ENCODE results near the gene PABPN1. TPM values are rescaled to one million over a fixed set of nuclear protein-coding genes. Genes with fewer than 3 reads are reported as not detected.

The PABPN1 gene
- total and polyA plus RNA-seq, 2 experiments from 2014 or later, result 57.8 to 60.3 TPM

GRCh38 chr14:23326491-23327332 lies 5.5 kb downstream of the PABPN1 start:
- peaks cover 31% of the 10 kb centered on the region for H3K79me2 ChIP-seq (ENCODE audit: insufficient read depth)
- H2AFZ ChIP-seq, result no peak overlapping the region
- H3K36me3 ChIP-seq (ENCODE audit: low read depth), result peaks cover 28% of the 10 kb centered on the region
- peaks cover 8% of the 10 kb centered on the region for H3K4me1 ChIP-seq (ENCODE audit: insufficient read depth)
- no peak overlapping the region for H3K4me3 ChIP-seq
- peaks cover 40% of the 10 kb centered on the region for H3F3A ChIP-seq (ENCODE audit: insufficient read depth)
- no peaks in the 10 kb centered on the region for H4K20me1 ChIP-seq (ENCODE audit: insufficient read depth)
- H3K9me3 ChIP-seq (ENCODE audit: low read depth), result no peaks in the 10 kb centered on the region
- H3K9ac ChIP-seq, result no peak overlapping the region
- H3K27ac ChIP-seq, result no peak overlapping the region
- 54 to 55% methylated on average over 13 of the region's 13 CpGs for WGBS, 2 experiments (ENCODE audit: low coverage in 1 of 2, low lambda C conversion rate in 2 of 2, missing lambda C conversion rate in 2 of 2)
- in situ Hi-C loops (cut with MboI), result no loop called here
- TF ChIP-seq EZH2 (IDR thresholded peaks at IDR 0.05; ENCODE audit: insufficient read depth, poor library complexity, severe bottlenecking) (no peak), EZH2phosphoT487 (IDR thresholded peaks at IDR 0.05; ENCODE audit: insufficient read depth, low read depth) (no peak)
- DNase-seq, result no peak
- no peak overlapping the region for H3K4me2 ChIP-seq (ENCODE audit: unreplicated experiment)
- no peaks in the 10 kb centered on the region for H3K9me2 ChIP-seq (ENCODE audit: insufficient read depth)
- H3K27me3 ChIP-seq (replicated peaks; ENCODE audit: insufficient read depth), result no peaks in the 10 kb centered on the region; the same call in 1 of the 2 replicates

GRCh38 chr14:23327947-23328744 lies 6.9 kb downstream of the PABPN1 start:
- Histone ChIP-seq H3K4me2 (ENCODE audit: unreplicated experiment) (no peak overlapping the region), H4K20me1 (ENCODE audit: insufficient read depth) (no peaks in the 10 kb centered on the region), H3F3A (ENCODE audit: insufficient read depth) (peaks cover 29% of the 10 kb centered on the region), H3K27ac (no peak overlapping the region), H3K9ac (no peak overlapping the region), H3K79me2 (ENCODE audit: insufficient read depth) (peaks cover 18% of the 10 kb centered on the region), H3K9me3 (ENCODE audit: low read depth) (no peaks in the 10 kb centered on the region), H3K4me1 (ENCODE audit: insufficient read depth) (peaks cover 5% of the 10 kb centered on the region), H2AFZ (no peak overlapping the region), H3K36me3 (ENCODE audit: low read depth) (peaks cover 26% of the 10 kb centered on the region), H3K9me2 (ENCODE audit: insufficient read depth) (no peaks in the 10 kb centered on the region), H3K27me3 (replicated peaks; ENCODE audit: insufficient read depth) (no peaks in the 10 kb centered on the region; the same call in 1 of the 2 replicates), H3K4me3 (no peak overlapping the region)
- 20 to 24% methylated on average over 4 of the region's 4 CpGs for WGBS, 2 experiments (ENCODE audit: low coverage in 1 of 2, low lambda C conversion rate in 2 of 2, missing lambda C conversion rate in 2 of 2)
- DNase-seq, result peak; percentile 78
- in situ Hi-C loops (cut with MboI), result no loop called here
- TF ChIP-seq EZH2 (IDR thresholded peaks at IDR 0.05; ENCODE audit: insufficient read depth, poor library complexity, severe bottlenecking) (no peak), EZH2phosphoT487 (IDR thresholded peaks at IDR 0.05; ENCODE audit: insufficient read depth, low read depth) (no peak)

- DNase-seq, result no peak
- no peaks in the 10 kb centered on the region for H3K79me2 ChIP-seq (ENCODE audit: insufficient read depth)
Observed at GRCh38 chr14:23335623-23336022, 14.4 kb downstream of the PABPN1 start.

GRCh38 chr14:23339506-23340268 lies 18.4 kb downstream of the PABPN1 start:
- Histone ChIP-seq H3K27me3 (replicated peaks; ENCODE audit: insufficient read depth) (0 out of 2 replicates have a peak, but pooled peaks cover 3% of the 10 kb centered on the region), H3K9ac (no peak overlapping the region), H3K9me3 (ENCODE audit: low read depth) (no peaks in the 10 kb centered on the region), H3K9me2 (ENCODE audit: insufficient read depth) (no peaks in the 10 kb centered on the region), H4K20me1 (ENCODE audit: insufficient read depth) (no peaks in the 10 kb centered on the region), H3F3A (ENCODE audit: insufficient read depth) (no peaks in the 10 kb centered on the region), H3K79me2 (ENCODE audit: insufficient read depth) (no peaks in the 10 kb centered on the region), H3K36me3 (ENCODE audit: low read depth) (no peaks in the 10 kb centered on the region), H2AFZ (no peak overlapping the region), H3K4me3 (no peak overlapping the region), H3K4me1 (ENCODE audit: insufficient read depth) (no peaks in the 10 kb centered on the region), H3K27ac (no peak overlapping the region), H3K4me2 (ENCODE audit: unreplicated experiment) (no peak overlapping the region)
- 48 to 67% methylated on average over 1 of the region's 1 CpG for WGBS, 2 experiments (ENCODE audit: low coverage in 1 of 2, low lambda C conversion rate in 2 of 2, missing lambda C conversion rate in 2 of 2)
- in situ Hi-C loops (cut with MboI), result no loop called here
- DNase-seq, result no peak
- TF ChIP-seq EZH2 (IDR thresholded peaks at IDR 0.05; ENCODE audit: insufficient read depth, poor library complexity, severe bottlenecking), result no peak
- TF ChIP-seq EZH2phosphoT487 (IDR thresholded peaks at IDR 0.05; ENCODE audit: insufficient read depth, low read depth), result no peak

More at GRCh38 chr14:23335623-23336022, 14.4 kb downstream of the PABPN1 start:
- no peaks in the 10 kb centered on the region for H3F3A ChIP-seq (ENCODE audit: insufficient read depth)
- H3K27ac ChIP-seq, result no peak overlapping the region
- no peaks in the 10 kb centered on the region for H4K20me1 ChIP-seq (ENCODE audit: insufficient read depth)
- in situ Hi-C loops (cut with MboI), result no loop called here
- no peak overlapping the region for H2AFZ ChIP-seq
- H3K9me2 ChIP-seq (ENCODE audit: insufficient read depth), result no peaks in the 10 kb centered on the region
- H3K9me3 ChIP-seq (ENCODE audit: low read depth), result no peaks in the 10 kb centered on the region
- WGBS, 2 experiments (ENCODE audit: low coverage in 1 of 2, low lambda C conversion rate in 2 of 2, missing lambda C conversion rate in 2 of 2), result 35 to 40% methylated on average over 5 of the region's 5 CpGs
- H3K4me3 ChIP-seq, result no peak overlapping the region
- H3K27me3 ChIP-seq (replicated peaks; ENCODE audit: insufficient read depth), result peaks cover 3% of the 10 kb centered on the region; the same call in 1 of the 2 replicates
- no peak overlapping the region for H3K9ac ChIP-seq
- TF ChIP-seq EZH2 (IDR thresholded peaks at IDR 0.05; ENCODE audit: insufficient read depth, poor library complexity, severe bottlenecking), result no peak
- no peak for TF ChIP-seq EZH2phosphoT487 (IDR thresholded peaks at IDR 0.05; ENCODE audit: insufficient read depth, low read depth)
- no peaks in the 10 kb centered on the region for H3K4me1 ChIP-seq (ENCODE audit: insufficient read depth)
- no peak overlapping the region for H3K4me2 ChIP-seq (ENCODE audit: unreplicated experiment)
- H3K36me3 ChIP-seq (ENCODE audit: low read depth), result no peaks in the 10 kb centered on the region
